ENCODE measurements around the gene POLR3B. TPM values are rescaled to one million over a fixed set of nuclear protein-coding genes. Genes with fewer than 3 reads are reported as not detected.

The POLR3B gene
- total and polyA plus RNA-seq, 2 of the 8 experiments (the other 6 are each of a cell fraction or from before 2014, with no cell fraction given) = 5.0 to 13.2 TPM

- TF ChIP-seq CHD7 (IDR thresholded peaks at IDR 0.05; ENCODE audit: insufficient replicate concordance, low read length) = no peak
These were observed 23.4 kb downstream of the POLR3B start (continued) for GRCh38 chr12:106380954-106381353.

Measured in H1 (cell line).